ENCODE results near the gene EDAR.

The EDAR gene

DNA sequence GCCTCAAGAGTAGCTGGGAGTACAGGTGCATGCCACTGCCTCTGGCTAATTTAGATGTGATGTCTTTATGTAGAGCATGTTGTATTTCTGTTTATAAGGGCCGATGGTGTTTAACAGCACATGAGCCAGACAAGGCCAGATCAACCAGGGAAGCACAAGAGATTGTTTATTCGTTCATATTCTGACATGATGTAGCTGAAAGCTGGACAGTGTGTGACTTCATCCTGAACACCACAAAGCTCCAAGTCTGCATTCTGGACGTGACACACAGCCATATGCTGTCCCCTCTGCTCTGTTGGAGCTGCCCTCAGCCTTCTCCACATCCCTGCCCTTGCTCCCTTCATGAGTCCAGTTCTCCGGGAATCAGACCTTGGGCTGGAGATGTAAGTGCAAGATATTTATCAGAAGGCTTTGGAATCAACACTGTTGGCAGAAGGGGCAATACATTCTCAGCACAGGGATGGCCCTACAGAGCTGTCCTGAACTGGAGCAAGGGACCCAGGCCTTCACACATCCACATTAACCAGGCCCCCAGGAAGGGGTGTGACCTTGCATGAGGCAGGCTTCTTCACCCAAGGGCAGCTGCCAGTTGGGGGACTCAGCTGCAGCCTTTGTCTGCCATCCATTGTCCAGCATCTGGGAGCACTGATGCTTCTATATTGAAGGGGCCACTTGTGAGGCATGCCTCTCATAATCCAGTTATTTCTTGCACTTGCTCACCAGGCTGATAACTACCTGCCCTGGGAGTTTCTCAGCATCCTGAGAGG is 38.5 kb downstream of the EDAR start:
- Mint-ChIP-seq H3K27me3 (ENCODE audit: low read depth) (no peaks in the 10 kb centered on the region), H3K36me3 (ENCODE audit: low read depth) (peaks cover 47% of the 10 kb centered on the region), H3K27ac (peak overlapping the region in 1 of 3 experiments; percentile 86), H3K4me1 (no peaks in the 10 kb centered on the region), H3K4me3 (no peak overlapping the region), H3K9me3 (peaks cover 55% of the 10 kb centered on the region)
- TF ChIP-seq, protein P1, sequence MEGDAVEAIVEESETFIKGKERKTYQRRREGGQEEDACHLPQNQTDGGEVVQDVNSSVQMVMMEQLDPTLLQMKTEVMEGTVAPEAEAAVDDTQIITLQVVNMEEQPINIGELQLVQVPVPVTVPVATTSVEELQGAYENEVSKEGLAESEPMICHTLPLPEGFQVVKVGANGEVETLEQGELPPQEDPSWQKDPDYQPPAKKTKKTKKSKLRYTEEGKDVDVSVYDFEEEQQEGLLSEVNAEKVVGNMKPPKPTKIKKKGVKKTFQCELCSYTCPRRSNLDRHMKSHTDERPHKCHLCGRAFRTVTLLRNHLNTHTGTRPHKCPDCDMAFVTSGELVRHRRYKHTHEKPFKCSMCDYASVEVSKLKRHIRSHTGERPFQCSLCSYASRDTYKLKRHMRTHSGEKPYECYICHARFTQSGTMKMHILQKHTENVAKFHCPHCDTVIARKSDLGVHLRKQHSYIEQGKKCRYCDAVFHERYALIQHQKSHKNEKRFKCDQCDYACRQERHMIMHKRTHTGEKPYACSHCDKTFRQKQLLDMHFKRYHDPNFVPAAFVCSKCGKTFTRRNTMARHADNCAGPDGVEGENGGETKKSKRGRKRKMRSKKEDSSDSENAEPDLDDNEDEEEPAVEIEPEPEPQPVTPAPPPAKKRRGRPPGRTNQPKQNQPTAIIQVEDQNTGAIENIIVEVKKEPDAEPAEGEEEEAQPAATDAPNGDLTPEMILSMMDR (IDR thresholded peaks at IDR 0.05; ENCODE audit: unreplicated experiment in 3 of 3) = no peak

DNA sequence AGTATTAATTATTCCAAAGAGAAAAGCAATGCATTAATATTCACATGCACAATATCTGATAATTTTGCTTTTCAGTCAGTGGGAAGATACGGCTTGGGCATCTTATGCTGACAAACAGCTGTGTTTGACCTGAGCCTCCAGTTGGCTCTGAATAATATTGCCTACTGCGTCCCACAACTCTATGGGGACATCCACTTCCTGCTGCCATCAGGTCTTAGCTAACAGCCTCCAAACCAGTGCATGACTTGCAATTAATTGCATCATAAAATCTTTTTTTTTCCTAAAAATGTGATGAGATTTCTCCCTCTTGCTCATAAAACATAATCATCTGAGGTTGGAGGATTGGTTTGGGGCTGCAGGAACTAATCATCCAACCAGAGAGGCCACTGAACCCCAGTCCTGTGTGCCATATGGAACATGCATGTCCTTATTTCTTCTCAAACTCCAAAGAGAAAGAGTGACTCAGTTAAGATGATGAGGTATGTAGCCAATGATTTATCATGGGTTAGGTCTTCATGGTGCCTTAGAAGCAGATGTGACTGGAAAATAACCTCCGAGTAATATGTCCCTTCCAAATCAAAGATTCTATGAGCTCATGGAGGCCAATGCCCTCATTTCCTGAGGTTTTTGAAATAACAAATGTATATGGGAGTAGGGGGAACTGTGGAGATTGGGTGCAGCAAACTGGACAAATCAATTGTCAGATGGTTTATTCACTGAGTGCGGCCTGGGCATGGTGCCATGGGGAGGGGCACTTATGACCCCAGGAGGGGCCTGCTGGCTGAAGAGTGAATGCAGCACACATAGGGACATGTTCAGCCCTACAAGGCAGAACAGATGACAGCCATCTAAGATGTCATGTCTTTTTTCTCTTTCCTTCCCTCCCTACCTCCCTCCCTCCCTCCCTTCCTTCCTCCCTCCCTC is 39.4 kb downstream of the EDAR start:
- Mint-ChIP-seq H3K4me1 (no peaks in the 10 kb centered on the region), H3K27ac (peak overlapping the region in 2 of 3 experiments; percentile 12 to 86), H3K4me3 (no peak overlapping the region), H3K36me3 (ENCODE audit: low read depth) (peaks cover 48% of the 10 kb centered on the region), H3K9me3 (peaks cover 55% of the 10 kb centered on the region), H3K27me3 (ENCODE audit: low read depth) (no peaks in the 10 kb centered on the region)
- TF ChIP-seq, protein P1 (IDR thresholded peaks at IDR 0.05; ENCODE audit: unreplicated experiment in 3 of 3) = no peak

DNA sequence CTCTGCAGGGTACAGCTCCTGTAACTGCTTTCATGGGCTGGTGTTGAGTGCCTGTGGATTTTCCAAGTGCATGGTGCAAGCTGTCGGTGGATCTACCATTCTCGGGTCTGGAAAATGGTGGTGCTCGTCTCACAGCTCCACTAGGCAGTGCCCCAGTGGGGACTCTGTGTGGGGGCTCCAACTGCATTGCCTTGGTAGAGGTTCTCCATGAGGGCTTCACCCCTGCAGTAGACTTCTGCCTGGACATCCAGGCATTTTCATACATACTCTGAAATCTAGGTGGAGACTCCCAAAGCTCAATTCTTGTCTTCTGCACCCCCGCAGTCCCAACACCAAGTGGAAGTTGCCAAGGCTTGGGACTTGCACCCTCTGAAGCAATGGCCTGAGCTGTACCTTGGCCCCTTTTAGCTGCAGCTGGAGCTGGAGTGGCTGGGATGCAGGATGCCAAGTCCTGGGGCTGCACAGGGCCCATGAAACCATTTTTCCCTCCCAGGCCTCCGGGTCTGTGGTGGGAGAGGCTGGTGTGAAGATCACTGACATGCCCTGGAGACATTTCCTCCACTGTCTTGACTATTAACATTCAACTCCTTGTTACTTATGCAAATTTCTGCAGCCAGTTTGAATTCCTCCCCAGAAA is 41.6 kb downstream of the EDAR start:
- peaks cover 5% of the 10 kb centered on the region for H3K4me1 Mint-ChIP-seq
- H3K27ac Mint-ChIP-seq = no peak overlapping the region
- TF ChIP-seq, protein P1 (IDR thresholded peaks at IDR 0.05; ENCODE audit: unreplicated experiment in 3 of 3) = no peak
- peaks cover 5% of the 10 kb centered on the region for H3K27me3 Mint-ChIP-seq (ENCODE audit: low read depth)
- H3K9me3 Mint-ChIP-seq = peaks cover 39% of the 10 kb centered on the region
- H3K4me3 Mint-ChIP-seq = no peak overlapping the region
- H3K36me3 Mint-ChIP-seq (ENCODE audit: low read depth) = peaks cover 37% of the 10 kb centered on the region

DNA sequence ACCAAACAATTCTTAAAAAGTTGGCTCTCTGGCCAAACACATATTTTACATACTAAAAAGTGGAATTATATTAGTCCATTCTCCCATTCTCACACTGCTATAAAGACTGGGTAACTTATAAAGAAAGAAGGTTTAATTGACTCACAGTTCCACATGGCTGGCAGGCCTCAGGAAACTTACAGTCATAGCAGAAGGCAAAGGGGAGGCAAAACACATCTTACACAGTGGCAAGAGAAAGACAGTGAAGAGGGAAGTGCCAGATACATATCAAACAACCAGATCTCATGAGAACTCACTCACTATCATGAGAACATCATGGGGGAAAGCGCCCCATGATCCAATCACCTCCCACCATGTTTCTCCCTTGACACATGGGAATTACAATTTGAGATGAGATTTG is 42.6 kb downstream of the EDAR start:
- H3K27ac Mint-ChIP-seq = peak overlapping the region in 1 of 3 experiments; percentile 31
- TF ChIP-seq, protein P1 (IDR thresholded peaks at IDR 0.05; ENCODE audit: unreplicated experiment in 3 of 3) = no peak
- peaks cover 30% of the 10 kb centered on the region for H3K36me3 Mint-ChIP-seq (ENCODE audit: low read depth)
- peaks cover 5% of the 10 kb centered on the region for H3K27me3 Mint-ChIP-seq (ENCODE audit: low read depth)
- peaks cover 5% of the 10 kb centered on the region for H3K4me1 Mint-ChIP-seq
- H3K9me3 Mint-ChIP-seq = peaks cover 30% of the 10 kb centered on the region
- H3K4me3 Mint-ChIP-seq = no peak overlapping the region

DNA sequence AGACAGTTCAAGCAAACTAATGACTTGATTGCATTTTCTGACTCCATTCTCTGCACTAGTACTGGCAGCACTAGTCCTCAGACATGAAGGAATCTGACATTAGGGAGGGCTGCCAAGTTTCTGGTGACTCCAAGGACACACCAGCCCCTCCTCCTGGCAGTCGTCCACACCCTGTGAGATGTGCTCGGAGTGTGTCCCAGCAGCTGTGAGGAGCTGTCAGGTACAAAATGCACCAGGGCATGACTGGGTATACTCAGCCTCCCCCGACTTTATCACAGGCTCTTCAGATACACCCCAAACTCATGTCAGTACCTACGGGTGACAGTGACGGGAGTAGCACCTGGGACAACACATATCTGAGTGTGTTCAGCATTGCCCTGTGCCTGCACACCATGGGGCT is 43.1 kb downstream of the EDAR start:
- Mint-ChIP-seq H3K9me3 (peaks cover 25% of the 10 kb centered on the region), H3K27me3 (ENCODE audit: low read depth) (peaks cover 5% of the 10 kb centered on the region), H3K36me3 (ENCODE audit: low read depth) (peaks cover 27% of the 10 kb centered on the region), H3K27ac (no peak overlapping the region), H3K4me1 (peaks cover 5% of the 10 kb centered on the region), H3K4me3 (no peak overlapping the region)
- TF ChIP-seq, protein P1 (IDR thresholded peaks at IDR 0.05; ENCODE audit: unreplicated experiment in 3 of 3) = no peak

Data from nephron (organoid).